SK-N-MC (cell line): ENCODE results near the gene SYNPO2.

Experiments used
- EZH2 ChIP-seq: fragments of 200-600 bp; sonication (generic); IDR thresholded peaks from one replicate; pipeline ENCODE4 v1.6.1; 2017; ENCODE audit warnings: antibody characterized with exemption
- FOXP2 ChIP-seq: optimal IDR thresholded peaks from 2 replicates; pipeline ENCODE3; 2011; ENCODE audit warnings: mild to moderate bottlenecking, moderate library complexity; ENCODE audit not compliant: insufficient read depth; ENCODE audit errors: extremely low read length, control extremely low read depth
- POLR2AphosphoS5 ChIP-seq: IDR thresholded peaks from 2 replicates; pipeline ENCODE4 v1.6.1; 2012; ENCODE audit warnings: mild to moderate bottlenecking, low read depth, low read length, borderline replicate concordance

GRCh38 chr4:118869808-118870342 is 18.8 kb upstream of the SYNPO2 start:
- TF ChIP-seq POLR2AphosphoS5, result no peak
- no peak for TF ChIP-seq EZH2
- TF ChIP-seq FOXP2, result no peak
